Calu3 (cell line): ENCODE data around the gene CPT1A. TPM values are rescaled to one million over a fixed set of nuclear protein-coding genes. Genes with fewer than 3 reads are reported as not detected.

ENCODE experiments used
- BruUV-seq: library from RNA; stranded (reverse); fragments of 400-500 nt; replicated peaks from 2 replicates; lab custom pipeline; 2021; lab: Mats Ljungman, UMichigan
- CTCF ChIA-PET: fragments of 300-600 bp; sonication (Branson Sonifier 250); formaldehyde crosslinking; loops from one replicate; lab custom pipeline; 2022; ENCODE audit warnings: antibody characterized with exemption; lab: Charles Lee
- DNase-seq: peaks from one replicate; pipeline ENCODE4 v3.0.0; 2022
- H3K27ac Mint-ChIP-seq: one replicate; pipeline ENCODE4 v1.8.0; 2022; ENCODE audit warnings: mixed read lengths; ENCODE audit not compliant: unreplicated experiment
- H3K27me3 Mint-ChIP-seq: one replicate; pipeline ENCODE4 v1.8.0; 2022; ENCODE audit warnings: mixed read lengths; ENCODE audit not compliant: unreplicated experiment
- H3K36me3 Mint-ChIP-seq: one replicate; pipeline ENCODE4 v1.8.0; 2022; ENCODE audit warnings: mild to moderate bottlenecking, moderate library complexity, mixed read lengths; ENCODE audit not compliant: insufficient read depth, unreplicated experiment
- H3K4me1 Mint-ChIP-seq: one replicate; pipeline ENCODE4 v1.8.0; 2022; ENCODE audit warnings: mild to moderate bottlenecking, low read depth, mixed read lengths; ENCODE audit not compliant: unreplicated experiment
- H3K4me3 Mint-ChIP-seq: one replicate; pipeline ENCODE4 v1.8.0; 2022; ENCODE audit warnings: mild to moderate bottlenecking, low read depth, moderate library complexity, mixed read lengths; ENCODE audit not compliant: unreplicated experiment
- H3K9me3 Mint-ChIP-seq: one replicate; pipeline ENCODE4 v1.8.0; 2022; ENCODE audit warnings: low read depth, mixed read lengths; ENCODE audit not compliant: unreplicated experiment
- intact Hi-C: fragments of 100-400 bp; cut with micrococcal nuclease; formaldehyde crosslinking; loops from one replicate; pipeline ENCODE4 v1.10.0; 2022; ENCODE audit not compliant: unreplicated experiment
- total RNA-seq: library from RNA; stranded (reverse); gene quantifications from 2 replicates; pipeline ENCODE4 v1.2.3, GENCODE V29; 2022
- TF ChIP-seq, protein P1 (sequence below): fragments of 200-600 bp; IDR thresholded peaks from one replicate; pipeline ENCODE4 v1.8.0; 2022; ENCODE audit warnings: antibody characterized with exemption; ENCODE audit not compliant: unreplicated experiment

CPT1A gene
- total RNA-seq, 1 experiment from 2014 or later = 45.9 TPM

- TF ChIP-seq, protein P1, sequence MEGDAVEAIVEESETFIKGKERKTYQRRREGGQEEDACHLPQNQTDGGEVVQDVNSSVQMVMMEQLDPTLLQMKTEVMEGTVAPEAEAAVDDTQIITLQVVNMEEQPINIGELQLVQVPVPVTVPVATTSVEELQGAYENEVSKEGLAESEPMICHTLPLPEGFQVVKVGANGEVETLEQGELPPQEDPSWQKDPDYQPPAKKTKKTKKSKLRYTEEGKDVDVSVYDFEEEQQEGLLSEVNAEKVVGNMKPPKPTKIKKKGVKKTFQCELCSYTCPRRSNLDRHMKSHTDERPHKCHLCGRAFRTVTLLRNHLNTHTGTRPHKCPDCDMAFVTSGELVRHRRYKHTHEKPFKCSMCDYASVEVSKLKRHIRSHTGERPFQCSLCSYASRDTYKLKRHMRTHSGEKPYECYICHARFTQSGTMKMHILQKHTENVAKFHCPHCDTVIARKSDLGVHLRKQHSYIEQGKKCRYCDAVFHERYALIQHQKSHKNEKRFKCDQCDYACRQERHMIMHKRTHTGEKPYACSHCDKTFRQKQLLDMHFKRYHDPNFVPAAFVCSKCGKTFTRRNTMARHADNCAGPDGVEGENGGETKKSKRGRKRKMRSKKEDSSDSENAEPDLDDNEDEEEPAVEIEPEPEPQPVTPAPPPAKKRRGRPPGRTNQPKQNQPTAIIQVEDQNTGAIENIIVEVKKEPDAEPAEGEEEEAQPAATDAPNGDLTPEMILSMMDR = no peak
- CTCF ChIA-PET = no interaction called here
- Mint-ChIP-seq H3K36me3 (peaks cover 22% of the 10 kb centered on the region), H3K27ac (no peak overlapping the region), H3K27me3 (no peaks in the 10 kb centered on the region), H3K9me3 (no peaks in the 10 kb centered on the region), H3K4me1 (no peaks in the 10 kb centered on the region), H3K4me3 (no peak overlapping the region)
- intact Hi-C loops = no loop called here
- DNase-seq = no peak
- BruUV-seq = no TSS peak
Measured at GRCh38 chr11:68818181-68818580, 23.5 kb downstream of the CPT1A start.

GRCh38 chr11:68817554-68817953, 24.2 kb downstream of the CPT1A start:
- CTCF ChIA-PET = interaction anchor here (0.6 to 0.7 kb wide), 2 partner anchors 234 to 382 kb away, joined by 3 read pairs; no protein-coding TSS in a partner anchor
- Mint-ChIP-seq H3K36me3 (peaks cover 21% of the 10 kb centered on the region), H3K27ac (no peak overlapping the region), H3K27me3 (no peaks in the 10 kb centered on the region), H3K4me3 (no peak overlapping the region), H3K4me1 (no peaks in the 10 kb centered on the region), H3K9me3 (no peaks in the 10 kb centered on the region)
- intact Hi-C loops = no loop called here
- TF ChIP-seq, protein P1 = no peak
- BruUV-seq = no TSS peak
- DNase-seq = no peak

GRCh38 chr11:68816917-68817419, 24.7 kb downstream of the CPT1A start:
- BruUV-seq = no TSS peak
- TF ChIP-seq, protein P1 = no peak
- no peaks in the 10 kb centered on the region for H3K4me1 Mint-ChIP-seq
- DNase-seq = no peak
- no peaks in the 10 kb centered on the region for H3K9me3 Mint-ChIP-seq
- H3K4me3 Mint-ChIP-seq = no peak overlapping the region
- H3K27me3 Mint-ChIP-seq = no peaks in the 10 kb centered on the region
- no peak overlapping the region for H3K27ac Mint-ChIP-seq
- CTCF ChIA-PET = interaction anchor here (0.6 to 0.7 kb wide), 2 partner anchors 233 to 383 kb away, joined by 3 read pairs; no protein-coding TSS in a partner anchor
- peaks cover 20% of the 10 kb centered on the region for H3K36me3 Mint-ChIP-seq
- intact Hi-C loops = no loop called here

GRCh38 chr11:68816251-68816776, 25.4 kb downstream of the CPT1A start:
- Mint-ChIP-seq H3K9me3 (no peaks in the 10 kb centered on the region), H3K27me3 (no peaks in the 10 kb centered on the region), H3K4me1 (no peaks in the 10 kb centered on the region), H3K4me3 (no peak overlapping the region), H3K27ac (no peak overlapping the region), H3K36me3 (peaks cover 20% of the 10 kb centered on the region)
- intact Hi-C loops = no loop called here
- CTCF ChIA-PET = no interaction called here
- TF ChIP-seq, protein P1 = no peak
- no TSS peak for BruUV-seq
- DNase-seq = no peak
